GM08714 (cell line): ENCODE results near the gene PIKFYVE.
"Not testable (repeated sequence)": the region's sequence is repeated elsewhere in the genome, so short reads cannot be mapped to it uniquely, and the experiment has no call there.

ENCODE experiments used
- H3K4me3 ChIP-seq: fragments of 200-500 bp; sonication (Bioruptor generic); 2 replicates; pipeline ENCODE4 v1.5.1; 2014; ENCODE audit warnings: mild to moderate bottlenecking, low read length, inconsistent platforms
- ZNF274 ChIP-seq: IDR thresholded peaks from 2 replicates; pipeline ENCODE4 v1.6.1; 2012; ENCODE audit warnings: mild to moderate bottlenecking, low read depth, low read length

PIKFYVE gene

GRCh38 chr2:208248601-208249000 is 17.5 kb upstream of the PIKFYVE start:
- H3K4me3 ChIP-seq, result no peak overlapping the region
- no peak for TF ChIP-seq ZNF274

GRCh38 chr2:208249296-208249695 is 16.8 kb upstream of the PIKFYVE start:
- no peak overlapping the region for H3K4me3 ChIP-seq
- TF ChIP-seq ZNF274, result no peak

GRCh38 chr2:208250388-208250787 is 15.7 kb upstream of the PIKFYVE start:
- no peak for TF ChIP-seq ZNF274
- H3K4me3 ChIP-seq, result no peak overlapping the region

GRCh38 chr2:208251098-208251497 is 15.0 kb upstream of the PIKFYVE start:
- no peak overlapping the region for H3K4me3 ChIP-seq
- no peak for TF ChIP-seq ZNF274

GRCh38 chr2:208252716-208253492 is 13.2 kb upstream of the PIKFYVE start:
- no peak for TF ChIP-seq ZNF274
- no peak overlapping the region for H3K4me3 ChIP-seq

- no peak for TF ChIP-seq ZNF274
- peak overlapping the region; percentile 86 for H3K4me3 ChIP-seq
Observed at GRCh38 chr2:208253600-208254117, 12.4 kb upstream of the PIKFYVE start.

GRCh38 chr2:208254118-208254870 is 11.8 kb upstream of the PIKFYVE start:
- peak overlapping the region; percentile 86 for H3K4me3 ChIP-seq
- no peak for TF ChIP-seq ZNF274

- H3K4me3 ChIP-seq, result peak within 1 kb of the TSS; percentile 86
- no peak for TF ChIP-seq ZNF274
Observed at GRCh38 chr2:208254871-208255556, 11.0 kb upstream of the PIKFYVE start, which contains the start of gene IDH1. TSS of gene IDH1 (minus strand) at chr2:208255071. CDS start at chr2:208251551, 3,520 bp downstream.

GRCh38 chr2:208255557-208256106 is 10.4 kb upstream of the PIKFYVE start:
- H3K4me3 ChIP-seq, result peak overlapping the region; percentile 86
- TF ChIP-seq ZNF274, result no peak

GRCh38 chr2:208256192-208256782 is 9.8 kb upstream of the PIKFYVE start:
- TF ChIP-seq ZNF274, result no peak
- no peak overlapping the region for H3K4me3 ChIP-seq

GRCh38 chr2:208256849-208257813 is 8.9 kb upstream of the PIKFYVE start:
- not testable (repeated sequence) for H3K4me3 ChIP-seq

GRCh38 chr2:208265371-208265800 is 669 bp upstream of the PIKFYVE start:
- peak overlapping the region; percentile 91 for H3K4me3 ChIP-seq
- no peak for TF ChIP-seq ZNF274

- no peak for TF ChIP-seq ZNF274
- peak overlapping the region; percentile 91 for H3K4me3 ChIP-seq
Observed at GRCh38 chr2:208266553-208266893, 468 bp downstream of the PIKFYVE start.
